Neural cell (in vitro differentiated cells): Measurements from ENCODE around the gene REC8. TPM values are rescaled to one million over a fixed set of nuclear protein-coding genes. Genes with fewer than 3 reads are reported as not detected.

Source experiments
- H2AFZ ChIP-seq: fragments of 200-600, 300-800 bp; sonication (generic), shearing (Covaris generic); 2 replicates; pipeline ENCODE4 v1.6.0; 2014; ENCODE audit warnings: low read depth, mild to moderate bottlenecking, antibody characterized with exemption, low read length, moderate library complexity
- H3F3A ChIP-seq: fragments of 200-600 bp; shearing (Covaris generic); 2 replicates; pipeline ENCODE4 v1.6.1; 2016; ENCODE audit warnings: mild to moderate bottlenecking, moderate library complexity, mixed read lengths, antibody characterized with exemption, low read length; ENCODE audit not compliant: insufficient read depth, poor library complexity, severe bottlenecking
- H3K27ac ChIP-seq: fragments of 200-600, 300-800 bp; sonication (generic), shearing (Covaris generic); 2 replicates; pipeline ENCODE4 v1.5.1; 2014; ENCODE audit warnings: mild to moderate bottlenecking, low read length, moderate library complexity
- H3K27me3 ChIP-seq: fragments of 300-800, 200-600 bp; sonication (generic), shearing (Covaris generic); 2 replicates; pipeline ENCODE4 v1.6.0; 2014; ENCODE audit warnings: mild to moderate bottlenecking, low read depth, low read length, moderate library complexity; ENCODE audit not compliant: insufficient read depth
- H3K36me3 ChIP-seq: fragments of 300-800, 200-600 bp; sonication (generic), shearing (Covaris generic); 2 replicates; pipeline ENCODE4 v1.5.1; 2014; ENCODE audit warnings: mild to moderate bottlenecking, antibody characterized with exemption, low read length, moderate library complexity; ENCODE audit not compliant: insufficient read depth
- H3K4me2 ChIP-seq: fragments of 300-800, 200-600 bp; sonication (generic), shearing (Covaris generic); 2 replicates; pipeline ENCODE4 v1.6.0; 2014; ENCODE audit warnings: mild to moderate bottlenecking, low read length
- H3K4me3 ChIP-seq: fragments of 300-800, 200-600 bp; sonication (generic), shearing (Covaris generic); 2 replicates; pipeline ENCODE4 v1.5.1; 2014; ENCODE audit warnings: mild to moderate bottlenecking, low read length, moderate library complexity
- H3K79me2 ChIP-seq: fragments of 200-600 bp; shearing (Covaris generic); replicated peaks from 2 replicates; pipeline ENCODE4 v1.6.0; 2014; ENCODE audit warnings: mild to moderate bottlenecking, low read length, moderate library complexity; ENCODE audit not compliant: insufficient read depth
- H3K9ac ChIP-seq: fragments of 300-800, 200-600 bp; sonication (generic), shearing (Covaris generic); 2 replicates; pipeline ENCODE4 v1.6.1; 2016; ENCODE audit warnings: mild to moderate bottlenecking, low read length, mixed read lengths
- H3K9me2 ChIP-seq: fragments of 200-600 bp; shearing (Covaris generic); 2 replicates; pipeline ENCODE4 v1.6.1; 2016; ENCODE audit warnings: mild to moderate bottlenecking, low read length, mixed read lengths; ENCODE audit not compliant: insufficient read depth
- H3K9me3 ChIP-seq: fragments of 200-600, 300-800 bp; sonication (generic), shearing (Covaris generic); 2 replicates; pipeline ENCODE4 v1.6.1; 2016; ENCODE audit warnings: mild to moderate bottlenecking, mixed run types, low read length, moderate library complexity, mixed read lengths
- H4K20me1 ChIP-seq: fragments of 200-600 bp; shearing (Covaris generic); 2 replicates; pipeline ENCODE4 v1.6.1; 2016; ENCODE audit warnings: mild to moderate bottlenecking, mixed run types; ENCODE audit not compliant: insufficient read depth
- EP300 ChIP-seq: fragments of 450-650 bp; conservative IDR thresholded peaks from 2 replicates; pipeline ENCODE4 v1.6.1; 2014; ENCODE audit warnings: antibody characterized with exemption, mild to moderate bottlenecking, moderate library complexity; ENCODE audit not compliant: poor library complexity, severe bottlenecking
- EZH2 ChIP-seq: fragments of 200-600, 300-800 bp; shearing (Covaris generic), sonication (generic); IDR thresholded peaks from 2 replicates; pipeline ENCODE4 v1.6.1; 2014; ENCODE audit warnings: antibody characterized with exemption, low read length, borderline replicate concordance, mild to moderate bottlenecking; ENCODE audit not compliant: insufficient read depth, poor library complexity, severe bottlenecking
- MXI1 ChIP-seq: fragments of 450-650 bp; conservative IDR thresholded peaks from 2 replicates; pipeline ENCODE4 v1.6.1; 2014; ENCODE audit warnings: antibody characterized with exemption, mild to moderate bottlenecking; ENCODE audit not compliant: poor library complexity, severe bottlenecking
- POLR2AphosphoS5 ChIP-seq: IDR thresholded peaks from 2 replicates; pipeline ENCODE4 v1.6.1; 2012
- RAD21 ChIP-seq: fragments of 450-650 bp; conservative IDR thresholded peaks from 2 replicates; pipeline ENCODE4 v1.6.1; 2014; ENCODE audit warnings: antibody characterized with exemption, mild to moderate bottlenecking, moderate library complexity
- REST ChIP-seq: IDR thresholded peaks from 2 replicates; pipeline ENCODE4 v1.6.1; 2012; ENCODE audit warnings: borderline replicate concordance
- SMC3 ChIP-seq: fragments of 450-650 bp; conservative IDR thresholded peaks from 2 replicates; pipeline ENCODE4 v1.6.1; 2014; ENCODE audit warnings: antibody characterized with exemption, mild to moderate bottlenecking, moderate library complexity; ENCODE audit not compliant: poor library complexity
- TAF1 ChIP-seq: IDR thresholded peaks from 2 replicates; pipeline ENCODE4 v1.6.1; 2012; ENCODE audit warnings: low read depth
- polyA plus RNA-seq: library from polyadenylated mRNA; depleted of rRNA; stranded (reverse); fragments of >200 nt; gene quantifications from 2 replicates; pipeline ENCODE4 v1.2.3, GENCODE V29; 2014
- TF ChIP-seq, protein P1 (sequence below): fragments of 450-650 bp; IDR thresholded peaks from 2 replicates; pipeline ENCODE4 v1.5.1; 2014; ENCODE audit warnings: antibody characterized with exemption, mild to moderate bottlenecking, moderate library complexity; ENCODE audit not compliant: poor library complexity, severe bottlenecking

REC8 gene
- polyA plus RNA-seq, 1 donor from 2014 or later = 18.5 TPM

- TF ChIP-seq RAD21 (no peak), TAF1 (no peak), POLR2AphosphoS5 (no peak), EZH2 (no peak), SMC3 (no peak), EP300 (no peak), MXI1 (no peak), REST (no peak)
- TF ChIP-seq, protein P1, sequence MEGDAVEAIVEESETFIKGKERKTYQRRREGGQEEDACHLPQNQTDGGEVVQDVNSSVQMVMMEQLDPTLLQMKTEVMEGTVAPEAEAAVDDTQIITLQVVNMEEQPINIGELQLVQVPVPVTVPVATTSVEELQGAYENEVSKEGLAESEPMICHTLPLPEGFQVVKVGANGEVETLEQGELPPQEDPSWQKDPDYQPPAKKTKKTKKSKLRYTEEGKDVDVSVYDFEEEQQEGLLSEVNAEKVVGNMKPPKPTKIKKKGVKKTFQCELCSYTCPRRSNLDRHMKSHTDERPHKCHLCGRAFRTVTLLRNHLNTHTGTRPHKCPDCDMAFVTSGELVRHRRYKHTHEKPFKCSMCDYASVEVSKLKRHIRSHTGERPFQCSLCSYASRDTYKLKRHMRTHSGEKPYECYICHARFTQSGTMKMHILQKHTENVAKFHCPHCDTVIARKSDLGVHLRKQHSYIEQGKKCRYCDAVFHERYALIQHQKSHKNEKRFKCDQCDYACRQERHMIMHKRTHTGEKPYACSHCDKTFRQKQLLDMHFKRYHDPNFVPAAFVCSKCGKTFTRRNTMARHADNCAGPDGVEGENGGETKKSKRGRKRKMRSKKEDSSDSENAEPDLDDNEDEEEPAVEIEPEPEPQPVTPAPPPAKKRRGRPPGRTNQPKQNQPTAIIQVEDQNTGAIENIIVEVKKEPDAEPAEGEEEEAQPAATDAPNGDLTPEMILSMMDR = no peak
- no peaks in the 10 kb centered on the region for H3K36me3 ChIP-seq
These were observed 49.0 kb upstream of the REC8 start for GRCh38 chr14:24122898-24123297.

DNA sequence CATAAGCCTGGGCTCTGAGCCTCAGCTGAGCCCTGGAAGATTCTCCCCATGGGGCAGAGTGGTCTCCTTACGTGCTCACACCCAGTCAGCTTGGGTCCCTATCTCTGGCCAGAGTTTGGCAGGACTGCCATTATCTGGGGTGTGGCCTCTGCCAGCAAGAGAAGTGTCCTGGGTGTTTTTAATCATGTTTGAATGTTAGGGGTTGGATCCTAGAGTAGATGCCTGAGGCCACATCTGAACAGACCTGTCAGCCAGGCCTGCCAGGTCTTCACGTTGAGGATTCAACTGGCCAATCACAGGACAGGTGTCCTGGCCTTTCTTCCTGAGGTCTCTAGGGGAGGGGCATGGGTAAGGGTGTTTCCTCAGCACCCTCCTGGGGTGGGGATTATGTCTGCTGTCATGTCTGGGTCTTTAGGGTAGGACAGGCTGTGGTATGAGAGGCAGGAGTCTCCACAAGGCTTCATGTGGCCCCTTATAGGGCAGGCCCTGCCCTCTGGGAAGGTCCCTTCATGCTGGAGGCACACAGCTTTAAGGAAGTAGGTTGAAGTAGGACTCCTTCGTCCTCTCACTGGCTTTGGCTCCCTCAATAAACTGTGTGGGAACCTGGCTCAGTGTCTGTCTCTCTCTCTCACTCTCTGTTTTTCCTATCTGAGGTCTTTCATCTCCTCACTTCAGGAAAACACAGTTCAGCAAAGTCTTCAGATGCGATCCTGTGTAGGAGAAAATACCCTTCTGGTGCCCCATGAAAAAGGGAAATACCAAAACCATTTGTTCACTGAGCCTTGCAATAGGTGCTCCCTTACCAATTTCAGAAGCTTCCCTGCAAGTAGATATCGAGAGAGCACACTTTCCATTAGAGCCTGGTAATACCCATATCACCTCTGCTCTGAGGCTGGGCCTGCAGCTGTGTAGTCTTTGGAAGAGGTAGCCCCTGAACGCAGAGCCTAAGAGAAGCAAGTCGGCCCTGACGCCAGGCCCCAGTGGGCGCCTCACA is 48.2 kb upstream of the REC8 start:
- no peaks in the 10 kb centered on the region for H3K27me3 ChIP-seq
- H3K79me2 ChIP-seq = no peaks in the 10 kb centered on the region
- no peaks in the 10 kb centered on the region for H3K9me2 ChIP-seq
- no peak overlapping the region for H3K27ac ChIP-seq
- no peak overlapping the region for H3K9ac ChIP-seq
- no peaks in the 10 kb centered on the region for H3K36me3 ChIP-seq
- no peaks in the 10 kb centered on the region for H4K20me1 ChIP-seq
- no peak overlapping the region for H3K4me2 ChIP-seq
- H2AFZ ChIP-seq = no peak overlapping the region
- no peaks in the 10 kb centered on the region for H3K9me3 ChIP-seq
- no peak overlapping the region for H3K4me3 ChIP-seq
- no peak for TF ChIP-seq RAD21
- TF ChIP-seq POLR2AphosphoS5 = no peak
- TF ChIP-seq TAF1 = no peak
- TF ChIP-seq, protein P1 = no peak
- no peak for TF ChIP-seq EZH2
- TF ChIP-seq EP300 = no peak
- TF ChIP-seq REST = no peak
- no peak for TF ChIP-seq MXI1
- TF ChIP-seq SMC3 = no peak
- no peaks in the 10 kb centered on the region for H3F3A ChIP-seq

More at GRCh38 chr14:24122898-24123297, 49.0 kb upstream of the REC8 start:
- Histone ChIP-seq H2AFZ (no peak overlapping the region), H3K9ac (no peak overlapping the region), H4K20me1 (no peaks in the 10 kb centered on the region), H3K27me3 (no peaks in the 10 kb centered on the region), H3K9me2 (no peaks in the 10 kb centered on the region), H3K79me2 (no peaks in the 10 kb centered on the region), H3F3A (no peaks in the 10 kb centered on the region), H3K4me2 (no peak overlapping the region), H3K4me3 (no peak overlapping the region), H3K9me3 (no peaks in the 10 kb centered on the region), H3K27ac (no peak overlapping the region)
